ENCODE measurements around the gene SESN3. TPM values are rescaled to one million over a fixed set of nuclear protein-coding genes. Genes with fewer than 3 reads are reported as not detected.
"Not testable (repeated sequence)": the region's sequence is repeated elsewhere in the genome, so short reads cannot be mapped to it uniquely, and the experiment has no call there.

SESN3 gene
- total RNA-seq, 1 experiment from 2014 or later = 6.3 TPM

GRCh38 chr11:95218149-95218548 is 12.9 kb downstream of the SESN3 start:
- TF ChIP-seq CTCF (IDR thresholded peaks at IDR 0.05; ENCODE audit: unreplicated experiment) = no peak
- POLR2A ChIA-PET = no interaction called here
- no peak for DNase-seq (ENCODE audit: unreplicated experiment)
- no peaks in the 10 kb centered on the region for H3K4me1 Mint-ChIP-seq (ENCODE audit: insufficient read depth, unreplicated experiment)
- intact Hi-C loops (cut with micrococcal nuclease) = no loop called here
- no peaks in the 10 kb centered on the region for H3K36me3 Mint-ChIP-seq (ENCODE audit: insufficient read depth, unreplicated experiment)
- BruUV-seq (replicated peaks) = no TSS peak
- H3K9me3 Mint-ChIP-seq (ENCODE audit: unreplicated experiment) = no peaks in the 10 kb centered on the region
- H3K4me3 Mint-ChIP-seq (ENCODE audit: unreplicated experiment) = no peak overlapping the region
- H3K27me3 Mint-ChIP-seq (ENCODE audit: insufficient read depth, unreplicated experiment) = no peaks in the 10 kb centered on the region
- CTCF ChIA-PET = interaction anchor here (0.6 kb wide), 1 partner anchor 144 kb away, joined by 3 read pairs; no protein-coding TSS in a partner anchor
- H3K27ac Mint-ChIP-seq (ENCODE audit: low read depth, unreplicated experiment) = no peak overlapping the region

GRCh38 chr11:95212609-95213008 is 18.4 kb downstream of the SESN3 start:
- ChIA-PET POLR2A (interaction anchor here (0.6 kb wide), 1 partner anchor 126 kb away, joined by 3 read pairs; no protein-coding TSS in a partner anchor), CTCF (interaction anchor here (0.6 to 1.2 kb wide), 3 partner anchors 60 to 493 kb away, joined by 3 read pairs; no protein-coding TSS in a partner anchor)
- H3K9me3 Mint-ChIP-seq (ENCODE audit: unreplicated experiment) = no peaks in the 10 kb centered on the region
- no peak overlapping the region for H3K4me3 Mint-ChIP-seq (ENCODE audit: unreplicated experiment)
- no peaks in the 10 kb centered on the region for H3K4me1 Mint-ChIP-seq (ENCODE audit: insufficient read depth, unreplicated experiment)
- no TSS peak for BruUV-seq (replicated peaks)
- H3K27ac Mint-ChIP-seq (ENCODE audit: low read depth, unreplicated experiment) = no peak overlapping the region
- DNase-seq (ENCODE audit: unreplicated experiment) = no peak
- no peak for TF ChIP-seq CTCF (IDR thresholded peaks at IDR 0.05; ENCODE audit: unreplicated experiment)
- intact Hi-C loops (cut with micrococcal nuclease) = no loop called here
- no peaks in the 10 kb centered on the region for H3K36me3 Mint-ChIP-seq (ENCODE audit: insufficient read depth, unreplicated experiment)
- H3K27me3 Mint-ChIP-seq (ENCODE audit: insufficient read depth, unreplicated experiment) = no peaks in the 10 kb centered on the region

- POLR2A ChIA-PET; H3K4me1 Mint-ChIP-seq (ENCODE audit: insufficient read depth, unreplicated experiment); H3K27ac Mint-ChIP-seq (ENCODE audit: low read depth, unreplicated experiment); H3K27me3 Mint-ChIP-seq (ENCODE audit: insufficient read depth, unreplicated experiment); intact Hi-C loops (cut with micrococcal nuclease); DNase-seq (ENCODE audit: unreplicated experiment); H3K4me3 Mint-ChIP-seq (ENCODE audit: unreplicated experiment); BruUV-seq (replicated peaks); H3K9me3 Mint-ChIP-seq (ENCODE audit: unreplicated experiment); H3K36me3 Mint-ChIP-seq (ENCODE audit: insufficient read depth, unreplicated experiment): not testable (repeated sequence)
- CTCF ChIA-PET = interaction anchor here (1.4 kb wide), 1 partner anchor 496 kb away, joined by 6 read pairs; no protein-coding TSS in a partner anchor
These were observed 21.5 kb downstream of the SESN3 start for GRCh38 chr11:95209535-95209934.

- Mint-ChIP-seq H3K9me3 (ENCODE audit: unreplicated experiment) (no peaks in the 10 kb centered on the region), H3K27me3 (ENCODE audit: insufficient read depth, unreplicated experiment) (no peaks in the 10 kb centered on the region), H3K36me3 (ENCODE audit: insufficient read depth, unreplicated experiment) (no peaks in the 10 kb centered on the region), H3K4me1 (ENCODE audit: insufficient read depth, unreplicated experiment) (no peaks in the 10 kb centered on the region), H3K4me3 (ENCODE audit: unreplicated experiment) (no peak overlapping the region), H3K27ac (ENCODE audit: low read depth, unreplicated experiment) (no peak overlapping the region)
- DNase-seq (ENCODE audit: unreplicated experiment) = no peak
- POLR2A ChIA-PET = interaction anchor here (0.5 to 0.6 kb wide), 2 partner anchors 376 to 404 kb away, joined by 3 to 4 read pairs; no protein-coding TSS in a partner anchor
- no TSS peak for BruUV-seq (replicated peaks)
- intact Hi-C loops (cut with micrococcal nuclease) = no loop called here
- CTCF ChIA-PET = interaction anchor here (0.9 to 1.1 kb wide), 2 partner anchors 32 to 504 kb away, joined by 3 read pairs; no protein-coding TSS in a partner anchor
- no peak for TF ChIP-seq CTCF (IDR thresholded peaks at IDR 0.05; ENCODE audit: unreplicated experiment)
These were observed 30.1 kb downstream of the SESN3 start for GRCh38 chr11:95200781-95201457.
